NCI-H460 (cell line): ENCODE data around the gene JAZF1. TPM values are rescaled to one million over a fixed set of nuclear protein-coding genes. Genes with fewer than 3 reads are reported as not detected.

ENCODE experiments used
- DNase-seq: peaks from one replicate; pipeline ENCODE4 v3.0.0-alpha.2; 2016; ENCODE audit warnings: low read depth; ENCODE audit errors: extremely low read depth
- total RNA-seq: library from RNA; depleted of rRNA; stranded (reverse); fragments of >200 nt; shearing (Covaris generic); gene quantifications from 2 replicates; pipeline ENCODE4 v1.2.3, GENCODE V29; 2014

Gene JAZF1
- total RNA-seq, 1 experiment from 2014 or later, result 3.1 TPM

GRCh38 chr7:28142650-28143049 is 37.9 kb downstream of the JAZF1 start:
- no peak for DNase-seq

- no peak for DNase-seq
Measured at GRCh38 chr7:28140979-28141378, 39.6 kb downstream of the JAZF1 start.

- DNase-seq, result no peak
Measured at GRCh38 chr7:28138837-28139236, 41.8 kb downstream of the JAZF1 start.

GRCh38 chr7:28137463-28137862 is 43.1 kb downstream of the JAZF1 start:
- no peak for DNase-seq

- DNase-seq, result no peak
Measured at GRCh38 chr7:28136885-28137284, 43.7 kb downstream of the JAZF1 start.

- no peak for DNase-seq
Measured at GRCh38 chr7:28136420-28136819, 44.2 kb downstream of the JAZF1 start.

- no peak for DNase-seq
Measured at GRCh38 chr7:28135760-28136159, 44.8 kb downstream of the JAZF1 start.

GRCh38 chr7:28135315-28135714 is 45.3 kb downstream of the JAZF1 start:
- no peak for DNase-seq

- no peak for DNase-seq
Measured at GRCh38 chr7:28133872-28134271, 46.7 kb downstream of the JAZF1 start.

GRCh38 chr7:28132959-28133870 is 47.4 kb downstream of the JAZF1 start:
- DNase-seq, result no peak

- no peak for DNase-seq
Measured at GRCh38 chr7:28130277-28130676, 50.3 kb downstream of the JAZF1 start.

- DNase-seq, result no peak
Measured at GRCh38 chr7:28128608-28129007, 52.0 kb downstream of the JAZF1 start.

- DNase-seq, result no peak
Measured at GRCh38 chr7:28126410-28127041, 54.1 kb downstream of the JAZF1 start.

GRCh38 chr7:28125431-28126409 is 54.9 kb downstream of the JAZF1 start:
- no peak for DNase-seq

GRCh38 chr7:28124413-28124812 is 56.2 kb downstream of the JAZF1 start:
- DNase-seq, result no peak

- DNase-seq, result no peak
Measured at GRCh38 chr7:28123752-28124151, 56.8 kb downstream of the JAZF1 start.

- no peak for DNase-seq
Measured at GRCh38 chr7:28121496-28121895, 59.1 kb downstream of the JAZF1 start.

- no peak for DNase-seq
Measured at GRCh38 chr7:28116041-28116440, 64.6 kb downstream of the JAZF1 start.

- no peak for DNase-seq
Measured at GRCh38 chr7:28115261-28115660, 65.3 kb downstream of the JAZF1 start.

GRCh38 chr7:28114056-28114455 is 66.5 kb downstream of the JAZF1 start:
- no peak for DNase-seq
